OCI-LY3 (cell line): ENCODE data around the gene PARK7.

ENCODE experiments used
- H2AFZ ChIP-seq: fragments of 200-600, 300-600 bp; shearing (Covaris generic); 2 replicates; pipeline ENCODE4 v1.6.0; 2014; ENCODE audit warnings: antibody characterized with exemption, low read depth, low read length
- H3K27ac ChIP-seq: fragments of 200-600, 300-600 bp; sonication (generic); 2 replicates; pipeline ENCODE4 v1.5.1; 2014; ENCODE audit warnings: mild to moderate bottlenecking, low read length, moderate library complexity, mixed read lengths
- H3K27me3 ChIP-seq: fragments of 200-600, 300-600 bp; sonication (generic); 2 replicates; pipeline ENCODE4 v1.6.1; 2014; ENCODE audit warnings: low read depth, low read length, mixed read lengths
- H3K36me3 ChIP-seq: fragments of 200-600, 300-600 bp; sonication (generic); replicated peaks from 2 replicates; pipeline ENCODE3; 2014; ENCODE audit warnings: low read depth, low read length, mixed read lengths
- H3K4me1 ChIP-seq: fragments of 300-600, 200-600 bp; sonication (generic); 2 replicates; pipeline ENCODE4 v1.6.1; 2014; ENCODE audit warnings: low read length, mixed read lengths
- H3K4me2 ChIP-seq: fragments of 200-600, 300-600 bp; sonication (generic); 2 replicates; pipeline ENCODE4 v1.6.1; 2014; ENCODE audit warnings: low read length, mixed read lengths
- H3K4me3 ChIP-seq: fragments of 300-600, 200-600 bp; sonication (generic); 2 replicates; pipeline ENCODE4 v1.5.1; 2014; ENCODE audit warnings: antibody characterized with exemption, mild to moderate bottlenecking, low read length, moderate library complexity
- H3K79me2 ChIP-seq: fragments of 300-600, 200-600 bp; shearing (Covaris generic); 2 replicates; pipeline ENCODE4 v1.6.1; 2014; ENCODE audit warnings: mild to moderate bottlenecking, low read length, mixed read lengths
- H3K9ac ChIP-seq: fragments of 300-600, 200-600 bp; shearing (Covaris generic); 2 replicates; pipeline ENCODE4 v1.6.0; 2014; ENCODE audit warnings: mild to moderate bottlenecking, low read length, moderate library complexity
- H3K9me3 ChIP-seq: fragments of 200-600, 300-600 bp; shearing (Covaris generic); 2 replicates; pipeline ENCODE4 v1.6.1; 2014; ENCODE audit warnings: low read length, mixed read lengths; ENCODE audit not compliant: insufficient read depth
- H4K20me1 ChIP-seq: fragments of 200-600, 300-600 bp; sonication (generic); 2 replicates; pipeline ENCODE4 v1.6.1; 2016; ENCODE audit warnings: low read length, mixed read lengths; ENCODE audit not compliant: insufficient read depth
- EZH2phosphoT487 ChIP-seq: fragments of 200-600 bp; shearing (Covaris generic); IDR thresholded peaks from 2 replicates; pipeline ENCODE4 v1.6.1; 2018; ENCODE audit warnings: antibody characterized with exemption, mixed run types, low read depth
- TF ChIP-seq, protein P1 (sequence below): fragments of 200-600, 300-600 bp; sonication (generic); IDR thresholded peaks from 2 replicates; pipeline ENCODE4 v1.5.1; 2014; ENCODE audit warnings: antibody characterized with exemption, low read length, low read depth

The PARK7 gene

DNA sequence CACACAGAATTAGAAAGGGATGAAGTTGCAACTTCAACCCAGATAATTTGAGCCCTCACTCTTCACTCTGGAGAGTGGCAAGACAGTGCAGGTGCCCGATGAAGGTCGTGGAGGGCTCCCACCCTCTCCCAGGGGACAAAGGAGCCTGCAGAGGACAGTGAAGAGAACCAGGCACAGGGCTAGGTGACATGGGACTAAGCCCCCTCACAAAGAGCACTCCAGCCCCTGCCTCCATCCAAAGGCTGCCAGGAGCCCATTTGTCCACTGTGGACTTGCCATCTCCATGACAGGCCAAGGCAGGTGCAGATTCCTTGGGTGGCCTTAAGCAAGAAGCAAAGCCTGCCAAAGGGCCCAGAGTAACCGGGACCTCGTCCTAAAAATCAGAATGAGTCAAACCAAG is 49.5 kb downstream of the PARK7 start:
- H3K4me3 ChIP-seq: no peak overlapping the region
- H2AFZ ChIP-seq: no peak overlapping the region
- no peaks in the 10 kb centered on the region for H3K36me3 ChIP-seq
- no peaks in the 10 kb centered on the region for H3K9me3 ChIP-seq
- H3K9ac ChIP-seq: no peak overlapping the region
- no peaks in the 10 kb centered on the region for H3K27me3 ChIP-seq
- H3K4me1 ChIP-seq: 0 out of 2 replicates have a peak, but pooled peaks cover 4% of the 10 kb centered on the region
- H4K20me1 ChIP-seq: no peaks in the 10 kb centered on the region
- no peaks in the 10 kb centered on the region for H3K79me2 ChIP-seq
- H3K4me2 ChIP-seq: no peak overlapping the region
- no peak overlapping the region for H3K27ac ChIP-seq
- TF ChIP-seq EZH2phosphoT487: no peak
- TF ChIP-seq, protein P1, sequence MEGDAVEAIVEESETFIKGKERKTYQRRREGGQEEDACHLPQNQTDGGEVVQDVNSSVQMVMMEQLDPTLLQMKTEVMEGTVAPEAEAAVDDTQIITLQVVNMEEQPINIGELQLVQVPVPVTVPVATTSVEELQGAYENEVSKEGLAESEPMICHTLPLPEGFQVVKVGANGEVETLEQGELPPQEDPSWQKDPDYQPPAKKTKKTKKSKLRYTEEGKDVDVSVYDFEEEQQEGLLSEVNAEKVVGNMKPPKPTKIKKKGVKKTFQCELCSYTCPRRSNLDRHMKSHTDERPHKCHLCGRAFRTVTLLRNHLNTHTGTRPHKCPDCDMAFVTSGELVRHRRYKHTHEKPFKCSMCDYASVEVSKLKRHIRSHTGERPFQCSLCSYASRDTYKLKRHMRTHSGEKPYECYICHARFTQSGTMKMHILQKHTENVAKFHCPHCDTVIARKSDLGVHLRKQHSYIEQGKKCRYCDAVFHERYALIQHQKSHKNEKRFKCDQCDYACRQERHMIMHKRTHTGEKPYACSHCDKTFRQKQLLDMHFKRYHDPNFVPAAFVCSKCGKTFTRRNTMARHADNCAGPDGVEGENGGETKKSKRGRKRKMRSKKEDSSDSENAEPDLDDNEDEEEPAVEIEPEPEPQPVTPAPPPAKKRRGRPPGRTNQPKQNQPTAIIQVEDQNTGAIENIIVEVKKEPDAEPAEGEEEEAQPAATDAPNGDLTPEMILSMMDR: no peak

DNA sequence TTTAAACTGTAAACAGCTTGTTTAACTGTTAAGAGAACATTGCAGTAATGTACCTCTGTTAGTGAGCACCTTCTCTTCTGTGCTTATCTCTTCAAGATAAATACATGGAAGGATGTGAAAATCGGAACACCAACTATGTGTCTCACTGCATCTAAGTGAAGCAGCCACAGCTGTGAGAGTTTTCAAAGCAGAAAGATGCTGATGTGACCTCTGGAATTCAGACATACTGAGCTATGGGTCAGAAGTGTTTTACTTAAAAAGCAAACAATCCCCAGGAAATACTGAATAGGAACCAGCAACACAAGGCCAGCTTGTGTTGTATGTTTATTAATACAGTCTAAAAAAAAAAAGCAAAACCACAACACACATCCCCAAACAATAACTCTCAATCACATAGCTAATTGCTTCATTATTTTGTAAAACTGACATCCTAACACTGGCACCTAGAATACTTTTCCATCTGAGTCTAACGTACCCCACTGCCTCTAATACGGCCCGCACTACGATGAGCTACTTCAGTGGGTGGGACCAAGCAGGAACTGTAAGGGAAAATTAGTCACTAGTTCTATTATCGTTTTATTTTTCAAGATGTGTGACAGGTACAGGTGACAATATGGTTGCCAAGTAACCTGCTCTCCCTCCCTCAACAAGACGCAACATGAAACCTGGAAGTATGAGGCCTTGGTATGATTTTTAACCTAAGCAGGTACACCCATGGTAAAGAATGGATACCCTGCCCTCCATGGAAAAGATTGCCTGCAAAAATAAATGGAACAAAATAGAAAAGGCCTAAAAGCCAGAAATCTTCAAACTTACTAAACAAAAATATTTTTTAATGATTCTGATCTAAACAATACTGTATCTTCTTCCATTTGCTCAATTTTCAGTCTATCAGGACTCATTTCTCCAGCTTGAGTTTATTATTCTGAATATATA is 50.7 kb downstream of the PARK7 start:
- H3K27ac ChIP-seq: no peak overlapping the region
- no peaks in the 10 kb centered on the region for H3K79me2 ChIP-seq

DNA sequence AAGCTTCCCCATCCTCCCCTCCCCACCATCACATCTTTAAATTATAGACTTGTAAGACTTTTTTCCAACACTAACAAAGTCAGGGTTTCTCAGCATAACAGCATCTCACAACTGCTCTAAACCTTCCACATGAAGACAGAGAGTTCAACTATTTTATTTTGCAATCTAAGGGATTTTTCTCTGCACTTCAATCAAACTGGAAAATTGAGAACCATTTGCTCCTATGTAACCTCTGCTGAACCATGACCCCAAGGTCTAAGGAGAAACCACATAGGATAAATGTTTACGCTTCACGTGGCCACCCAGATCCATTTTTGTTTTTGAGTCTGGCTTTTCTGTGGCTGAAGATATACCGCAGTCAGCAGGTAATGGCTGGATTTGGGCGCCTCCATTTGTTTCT is 51.4 kb downstream of the PARK7 start:
- Histone ChIP-seq H3K36me3 (no peaks in the 10 kb centered on the region), H3K79me2 (no peaks in the 10 kb centered on the region), H3K9ac (no peak overlapping the region), H2AFZ (no peak overlapping the region), H4K20me1 (no peaks in the 10 kb centered on the region), H3K27ac (no peak overlapping the region), H3K27me3 (no peaks in the 10 kb centered on the region), H3K4me3 (no peak overlapping the region), H3K4me1 (0 out of 2 replicates have a peak, but pooled peaks cover 7% of the 10 kb centered on the region), H3K4me2 (no peak overlapping the region), H3K9me3 (no peaks in the 10 kb centered on the region)
- TF ChIP-seq, protein P1: no peak
- TF ChIP-seq EZH2phosphoT487: no peak

More for the DNA sequence above, 50.7 kb downstream of the PARK7 start:
- Histone ChIP-seq H2AFZ (no peak overlapping the region), H4K20me1 (no peaks in the 10 kb centered on the region), H3K36me3 (no peaks in the 10 kb centered on the region), H3K4me2 (no peak overlapping the region), H3K27me3 (no peaks in the 10 kb centered on the region), H3K9me3 (no peaks in the 10 kb centered on the region), H3K9ac (no peak overlapping the region), H3K4me3 (no peak overlapping the region), H3K4me1 (0 out of 2 replicates have a peak, but pooled peaks cover 7% of the 10 kb centered on the region)
- TF ChIP-seq, protein P1: no peak
- TF ChIP-seq EZH2phosphoT487: no peak

- H3K79me2 ChIP-seq: no peaks in the 10 kb centered on the region
- no peak overlapping the region for H2AFZ ChIP-seq
- H3K4me2 ChIP-seq: no peak overlapping the region
- H3K36me3 ChIP-seq: no peaks in the 10 kb centered on the region
- H3K4me1 ChIP-seq: 0 out of 2 replicates have a peak, but pooled peaks cover 7% of the 10 kb centered on the region
- H3K27ac ChIP-seq: no peak overlapping the region
- H3K9ac ChIP-seq: no peak overlapping the region
- H3K4me3 ChIP-seq: no peak overlapping the region
- H4K20me1 ChIP-seq: no peaks in the 10 kb centered on the region
- H3K9me3 ChIP-seq: no peaks in the 10 kb centered on the region
- no peaks in the 10 kb centered on the region for H3K27me3 ChIP-seq
- TF ChIP-seq, protein P1: no peak
- TF ChIP-seq EZH2phosphoT487: no peak
These were observed 51.9 kb downstream of the PARK7 start for GRCh38 chr1:8013399-8013798.
